ENCODE data around the gene BTBD10. TPM values are rescaled to one million over a fixed set of nuclear protein-coding genes. Genes with fewer than 3 reads are reported as not detected.

BTBD10 gene
- total RNA-seq, 4 donors from 2014 or later, result 13.8 to 33.3 (median 27.1) TPM

DNA sequence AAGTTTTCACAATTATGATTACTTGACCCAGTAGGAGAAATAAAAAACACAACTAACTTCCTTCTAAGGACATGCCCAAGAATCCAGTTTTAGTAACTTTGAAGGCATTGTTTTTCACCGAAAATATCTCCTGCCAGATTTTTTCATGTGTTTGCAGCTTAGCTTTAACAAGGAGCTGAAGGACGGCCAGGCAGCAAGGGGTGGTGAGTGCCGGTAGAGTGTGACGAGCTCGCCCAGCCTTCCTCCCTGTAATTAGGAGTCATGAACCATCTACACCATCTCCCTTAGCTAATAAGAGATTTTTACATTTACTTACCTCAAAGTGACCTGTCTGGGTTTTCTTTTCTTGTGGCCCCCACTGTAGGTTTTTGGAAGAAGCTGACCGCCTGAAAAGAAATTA is 113.4 kb downstream of the BTBD10 start:
- no peak for TF ChIP-seq POLR2A (IDR thresholded peaks at IDR 0.05)
- TF ChIP-seq, protein P1, sequence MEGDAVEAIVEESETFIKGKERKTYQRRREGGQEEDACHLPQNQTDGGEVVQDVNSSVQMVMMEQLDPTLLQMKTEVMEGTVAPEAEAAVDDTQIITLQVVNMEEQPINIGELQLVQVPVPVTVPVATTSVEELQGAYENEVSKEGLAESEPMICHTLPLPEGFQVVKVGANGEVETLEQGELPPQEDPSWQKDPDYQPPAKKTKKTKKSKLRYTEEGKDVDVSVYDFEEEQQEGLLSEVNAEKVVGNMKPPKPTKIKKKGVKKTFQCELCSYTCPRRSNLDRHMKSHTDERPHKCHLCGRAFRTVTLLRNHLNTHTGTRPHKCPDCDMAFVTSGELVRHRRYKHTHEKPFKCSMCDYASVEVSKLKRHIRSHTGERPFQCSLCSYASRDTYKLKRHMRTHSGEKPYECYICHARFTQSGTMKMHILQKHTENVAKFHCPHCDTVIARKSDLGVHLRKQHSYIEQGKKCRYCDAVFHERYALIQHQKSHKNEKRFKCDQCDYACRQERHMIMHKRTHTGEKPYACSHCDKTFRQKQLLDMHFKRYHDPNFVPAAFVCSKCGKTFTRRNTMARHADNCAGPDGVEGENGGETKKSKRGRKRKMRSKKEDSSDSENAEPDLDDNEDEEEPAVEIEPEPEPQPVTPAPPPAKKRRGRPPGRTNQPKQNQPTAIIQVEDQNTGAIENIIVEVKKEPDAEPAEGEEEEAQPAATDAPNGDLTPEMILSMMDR (IDR thresholded peaks at IDR 0.05), result no peak
- no peak for DNase-seq
- H3K4me1 ChIP-seq, result no peaks in the 10 kb centered on the region

DNA sequence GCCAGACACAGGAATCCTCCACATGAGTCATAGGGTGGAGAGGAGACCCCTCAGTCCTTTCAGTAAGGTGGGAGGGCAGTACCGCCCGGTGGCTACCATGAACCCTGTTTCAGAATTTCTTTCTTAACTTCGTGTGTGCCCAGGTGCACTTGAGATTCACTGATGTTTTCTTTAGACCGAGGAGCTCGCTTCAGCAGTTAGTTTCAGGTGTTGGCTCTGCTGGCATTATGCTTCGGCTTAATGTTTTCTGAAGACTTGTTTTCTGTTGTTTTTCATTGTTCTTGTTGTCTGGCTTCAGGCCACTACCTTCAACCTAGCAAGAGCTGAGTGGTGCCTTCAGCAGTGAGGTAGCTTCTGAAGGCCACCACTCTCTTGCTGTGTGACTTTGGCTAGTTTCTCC is 114.0 kb downstream of the BTBD10 start:
- no peak for TF ChIP-seq POLR2A (IDR thresholded peaks at IDR 0.05)
- TF ChIP-seq, protein P1 (IDR thresholded peaks at IDR 0.05), result no peak
- Histone ChIP-seq H3K4me3 (no peak overlapping the region), H3K9me3 (no peaks in the 10 kb centered on the region), H3K27ac (no peak overlapping the region), H3K36me3 (peaks cover 0 to under 1% (median 0%) of the 10 kb centered on the region in 3 donors), H3K4me1 (no peaks in the 10 kb centered on the region), H3K27me3 (no peaks in the 10 kb centered on the region)
- no peak for DNase-seq

More for the DNA sequence above, 113.4 kb downstream of the BTBD10 start:
- no peak overlapping the region for H3K27ac ChIP-seq
- no peak overlapping the region for H3K4me3 ChIP-seq
- no peaks in the 10 kb centered on the region for H3K27me3 ChIP-seq
- H3K9me3 ChIP-seq, result no peaks in the 10 kb centered on the region
- H3K36me3 ChIP-seq, result peaks cover 0 to 6% (median 0%) of the 10 kb centered on the region in 3 donors

- Histone ChIP-seq H3K27me3 (no peaks in the 10 kb centered on the region), H3K36me3 (no peaks in the 10 kb centered on the region), H3K27ac (no peak overlapping the region), H3K4me3 (no peak overlapping the region), H3K9me3 (no peaks in the 10 kb centered on the region), H3K4me1 (no peaks in the 10 kb centered on the region)
- TF ChIP-seq, protein P1 (IDR thresholded peaks at IDR 0.05), result no peak
- TF ChIP-seq POLR2A (IDR thresholded peaks at IDR 0.05), result no peak
- no peak for DNase-seq
Measured at GRCh38 chr11:13348305-13348704, 114.7 kb downstream of the BTBD10 start.

- Histone ChIP-seq H3K4me1 (no peaks in the 10 kb centered on the region), H3K27me3 (no peaks in the 10 kb centered on the region)
Measured at GRCh38 chr11:13347901-13348300, 115.1 kb downstream of the BTBD10 start.

GRCh38 chr11:13346470-13346869 is 116.6 kb downstream of the BTBD10 start:
- Histone ChIP-seq H3K36me3 (no peaks in the 10 kb centered on the region), H3K9me3 (no peaks in the 10 kb centered on the region), H3K27me3 (no peaks in the 10 kb centered on the region), H3K4me1 (no peaks in the 10 kb centered on the region), H3K27ac (no peak overlapping the region), H3K4me3 (no peak overlapping the region)
- DNase-seq, result no peak
- TF ChIP-seq POLR2A (IDR thresholded peaks at IDR 0.05), result no peak
- TF ChIP-seq, protein P1 (IDR thresholded peaks at IDR 0.05), result no peak

More at GRCh38 chr11:13347901-13348300, 115.1 kb downstream of the BTBD10 start:
- Histone ChIP-seq H3K36me3 (no peaks in the 10 kb centered on the region), H3K4me3 (no peak overlapping the region), H3K27ac (no peak overlapping the region), H3K9me3 (no peaks in the 10 kb centered on the region)
- DNase-seq, result no peak
- TF ChIP-seq, protein P1 (IDR thresholded peaks at IDR 0.05), result no peak
- TF ChIP-seq POLR2A (IDR thresholded peaks at IDR 0.05), result no peak

- H3K4me3 ChIP-seq, result no peak overlapping the region
- no peak for TF ChIP-seq POLR2A (IDR thresholded peaks at IDR 0.05)
- TF ChIP-seq, protein P1 (IDR thresholded peaks at IDR 0.05), result no peak
Measured at GRCh38 chr11:13344818-13345217, 118.2 kb downstream of the BTBD10 start.

More at GRCh38 chr11:13344818-13345217, 118.2 kb downstream of the BTBD10 start:
- Histone ChIP-seq H3K9me3 (no peaks in the 10 kb centered on the region), H3K4me1 (no peaks in the 10 kb centered on the region), H3K36me3 (no peaks in the 10 kb centered on the region), H3K27me3 (no peaks in the 10 kb centered on the region), H3K27ac (no peak overlapping the region)
- DNase-seq, result no peak

Data from Peyer's patch (tissue), 4 donors.